ENCODE results near the gene TXK.

DNA sequence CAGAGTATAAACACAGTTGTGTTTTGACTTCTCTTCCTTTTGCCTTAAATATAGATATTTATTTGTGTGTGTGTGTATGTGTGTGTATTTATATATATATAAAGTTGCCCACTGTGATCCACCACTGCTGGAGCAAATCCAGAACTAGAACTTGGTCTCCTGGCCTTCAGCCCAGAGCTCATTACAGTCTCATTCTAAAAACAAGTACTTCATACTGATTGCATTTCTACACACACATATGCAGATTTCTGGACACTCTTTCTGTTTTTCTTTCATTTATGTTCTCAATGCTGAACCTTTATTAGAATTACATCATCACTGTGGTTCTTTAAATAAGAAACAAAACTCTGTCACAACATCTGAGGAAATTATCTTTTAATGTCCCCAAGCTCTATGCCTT lies 381 bp downstream of the TXK start:
- TF ChIP-seq, protein P1, sequence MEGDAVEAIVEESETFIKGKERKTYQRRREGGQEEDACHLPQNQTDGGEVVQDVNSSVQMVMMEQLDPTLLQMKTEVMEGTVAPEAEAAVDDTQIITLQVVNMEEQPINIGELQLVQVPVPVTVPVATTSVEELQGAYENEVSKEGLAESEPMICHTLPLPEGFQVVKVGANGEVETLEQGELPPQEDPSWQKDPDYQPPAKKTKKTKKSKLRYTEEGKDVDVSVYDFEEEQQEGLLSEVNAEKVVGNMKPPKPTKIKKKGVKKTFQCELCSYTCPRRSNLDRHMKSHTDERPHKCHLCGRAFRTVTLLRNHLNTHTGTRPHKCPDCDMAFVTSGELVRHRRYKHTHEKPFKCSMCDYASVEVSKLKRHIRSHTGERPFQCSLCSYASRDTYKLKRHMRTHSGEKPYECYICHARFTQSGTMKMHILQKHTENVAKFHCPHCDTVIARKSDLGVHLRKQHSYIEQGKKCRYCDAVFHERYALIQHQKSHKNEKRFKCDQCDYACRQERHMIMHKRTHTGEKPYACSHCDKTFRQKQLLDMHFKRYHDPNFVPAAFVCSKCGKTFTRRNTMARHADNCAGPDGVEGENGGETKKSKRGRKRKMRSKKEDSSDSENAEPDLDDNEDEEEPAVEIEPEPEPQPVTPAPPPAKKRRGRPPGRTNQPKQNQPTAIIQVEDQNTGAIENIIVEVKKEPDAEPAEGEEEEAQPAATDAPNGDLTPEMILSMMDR (conservative IDR thresholded peaks at IDR 0.05; ENCODE audit: low read length) = no peak
- no peak for TF ChIP-seq EZH2phosphoT487 (IDR thresholded peaks at IDR 0.05; ENCODE audit: borderline replicate concordance)
